Measurements from ENCODE around the gene IL31RA.

IL31RA gene

DNA sequence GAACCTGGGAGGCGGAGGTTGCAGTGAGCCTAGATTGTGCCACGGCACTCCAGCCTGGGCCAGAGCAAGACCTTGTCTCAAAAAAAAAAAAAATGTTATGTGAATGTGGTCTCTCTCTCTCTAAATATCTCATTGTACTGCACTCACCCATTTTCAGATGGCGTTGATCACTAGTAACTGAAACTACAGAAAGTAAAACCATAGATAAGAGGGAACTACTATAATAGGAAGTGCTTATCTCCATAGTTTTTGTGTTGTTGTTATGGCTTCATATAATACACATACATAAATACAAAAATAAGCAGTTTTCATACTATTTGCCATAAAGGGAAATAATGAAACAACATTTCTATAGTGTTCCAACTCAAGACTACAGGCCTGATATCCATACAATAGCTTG, 9.1 kb downstream of the IL31RA start:
- no peak for DNase-seq (ENCODE audit: low spot score)

DNA sequence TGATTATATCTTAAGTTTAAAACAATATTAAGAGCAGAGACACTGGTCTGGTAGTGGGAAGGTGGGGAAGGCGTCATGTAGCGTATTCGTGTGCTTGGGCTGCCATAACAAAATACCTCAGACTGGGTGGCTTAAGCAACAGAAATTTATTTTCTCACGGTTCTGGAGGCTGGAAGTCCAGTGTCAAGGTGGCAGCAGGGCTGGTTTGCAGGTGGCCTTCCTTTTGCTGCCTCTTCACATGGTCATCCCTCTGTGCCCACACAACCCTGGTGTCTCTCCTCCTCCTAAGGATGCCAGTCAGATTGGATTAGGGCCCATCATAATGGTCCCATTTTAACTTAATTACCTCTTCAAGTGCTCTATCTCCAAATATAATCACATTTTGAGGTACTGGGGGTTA, 9.6 kb downstream of the IL31RA start:
- no peak for DNase-seq (ENCODE audit: low spot score)

DNA sequence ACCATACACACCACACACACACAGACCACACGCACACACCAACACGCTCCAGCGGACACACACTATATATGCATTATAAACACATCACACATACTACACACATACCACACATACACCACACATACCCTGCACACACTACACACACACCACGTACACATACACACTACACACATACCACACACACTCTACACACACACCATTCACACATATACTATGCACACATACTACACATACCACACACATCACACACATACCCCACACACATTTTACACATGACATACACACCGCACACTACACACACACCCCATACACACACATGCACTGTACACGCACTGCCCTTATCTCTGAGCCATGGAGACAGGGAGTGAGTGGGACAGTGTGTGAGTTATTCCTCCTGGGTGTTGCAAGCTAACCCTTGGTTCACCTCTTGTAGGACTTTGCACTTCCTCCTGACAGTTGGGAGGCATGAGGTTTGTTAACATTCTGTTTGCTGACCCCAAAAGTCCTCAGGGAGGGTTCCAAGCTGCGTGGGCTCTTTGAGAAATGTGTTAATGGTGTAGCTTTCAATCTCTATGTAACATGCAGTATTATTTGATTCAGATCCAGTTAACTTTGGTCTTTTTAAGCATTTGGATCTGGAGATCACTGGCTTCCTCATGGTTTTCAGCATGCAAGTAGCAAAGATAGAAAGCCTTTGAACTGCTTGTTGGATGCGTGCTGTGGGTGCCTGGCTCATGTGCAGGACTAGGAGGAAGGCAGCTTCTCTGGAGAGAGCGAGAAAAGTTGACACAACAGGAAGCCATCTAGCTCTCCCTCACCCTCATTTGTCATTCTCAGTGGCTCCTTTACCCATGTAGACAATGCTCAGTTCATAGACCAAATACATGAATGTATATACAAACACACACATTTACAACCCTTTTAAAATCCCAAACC, 13.7 kb downstream of the IL31RA start:
- DNase-seq (ENCODE audit: low spot score): no peak

DNA sequence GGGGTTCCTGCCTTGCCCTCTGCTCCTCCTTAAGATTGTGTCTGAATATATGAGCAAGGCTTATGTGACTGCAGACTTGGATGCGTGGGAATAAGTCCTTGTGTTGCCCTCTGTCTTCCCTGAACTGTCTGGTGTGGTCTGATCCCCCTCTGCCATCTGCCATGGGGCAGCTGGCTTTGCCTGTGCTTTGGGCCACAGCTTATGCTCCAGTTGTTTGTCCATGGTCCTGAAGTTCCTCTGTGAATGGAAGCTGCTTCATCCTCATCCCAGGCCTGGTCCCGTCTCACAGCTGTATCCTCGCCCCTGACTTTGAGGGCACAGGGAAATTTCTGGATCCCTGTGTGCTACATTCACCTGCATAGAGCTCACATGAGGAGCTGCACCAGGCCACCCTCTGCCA, 14.7 kb downstream of the IL31RA start:
- no peak for DNase-seq (ENCODE audit: low spot score)

DNA sequence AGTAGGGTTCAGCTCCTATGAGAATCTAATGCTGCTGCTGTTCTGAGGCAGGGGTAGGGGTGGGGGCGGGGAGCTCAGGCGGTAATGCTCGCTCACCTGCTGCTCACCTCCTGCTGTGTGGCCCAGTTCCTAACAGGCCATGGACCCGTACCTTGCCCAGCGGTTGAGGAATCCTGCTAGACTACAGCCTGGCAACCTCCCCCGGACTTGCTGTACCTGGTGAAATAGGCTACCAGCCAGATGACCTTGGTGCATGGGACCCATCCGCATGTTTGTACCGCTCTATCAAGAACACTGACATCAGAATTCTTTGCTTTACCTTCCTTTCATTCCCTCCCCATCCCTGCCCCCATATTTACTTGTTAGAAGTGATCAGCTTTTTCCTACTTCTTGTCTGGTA, 15.3 kb downstream of the IL31RA start:
- DNase-seq (ENCODE audit: low spot score): no peak

DNA sequence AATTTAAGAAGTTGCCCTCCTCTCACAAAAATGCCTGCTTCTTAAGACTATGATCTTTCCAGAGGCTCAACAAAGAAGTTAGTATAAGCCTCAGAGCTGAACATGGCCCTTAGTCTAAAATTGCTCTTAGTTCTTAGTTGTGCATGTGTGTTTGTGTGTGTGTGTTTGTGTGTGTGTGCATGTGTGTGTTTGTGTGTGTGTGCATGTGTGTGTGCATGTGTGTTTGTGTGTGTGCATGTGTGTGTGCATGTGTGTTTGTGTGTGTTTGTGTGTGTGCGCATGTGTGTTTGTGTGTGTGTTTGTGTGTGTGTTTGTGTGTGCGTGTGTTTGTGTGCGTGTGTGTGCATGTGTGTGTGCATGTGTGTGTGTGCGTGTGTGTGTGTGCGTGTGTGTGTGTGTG, 15.8 kb downstream of the IL31RA start:
- DNase-seq (ENCODE audit: low spot score): no peak

DNA sequence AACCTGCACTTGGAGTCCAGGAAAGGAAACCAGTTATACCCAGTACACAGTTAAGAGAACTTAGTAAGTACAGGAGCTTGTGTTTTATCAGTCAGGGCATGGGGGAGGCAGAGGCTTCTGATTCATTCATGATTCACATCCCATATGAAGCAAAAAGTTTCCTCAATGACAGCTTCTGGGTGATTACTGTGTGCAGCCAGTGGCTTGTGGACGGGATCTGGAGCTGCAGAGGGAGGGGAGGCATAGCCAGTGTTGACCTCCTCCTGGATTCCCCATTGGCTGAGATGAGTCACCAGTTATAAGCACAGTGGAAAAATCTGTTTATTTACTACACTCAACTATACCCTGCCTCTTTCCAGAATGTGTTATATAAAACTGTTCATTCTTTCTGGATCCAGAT, 17.7 kb downstream of the IL31RA start:
- no peak for DNase-seq (ENCODE audit: low spot score)

DNA sequence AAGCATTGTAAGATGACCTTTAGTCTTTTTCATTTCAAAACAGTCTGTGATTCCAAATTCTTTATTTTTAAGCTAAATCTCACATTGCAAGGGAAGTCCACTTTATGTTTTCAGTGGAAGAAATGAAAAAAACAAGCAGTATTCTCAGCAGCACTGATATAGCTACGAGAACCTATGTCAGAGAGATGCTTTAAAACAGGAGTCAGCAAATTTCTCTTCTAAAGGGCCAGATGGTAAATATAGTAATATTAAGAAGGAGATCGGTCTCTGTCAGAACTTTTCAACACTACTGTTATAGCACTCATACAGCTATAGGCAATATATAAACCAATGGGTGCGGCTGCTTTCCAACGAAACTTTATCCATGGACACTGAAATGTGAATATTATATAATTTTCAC, 18.7 kb downstream of the IL31RA start:
- no peak for DNase-seq (ENCODE audit: low spot score)

DNA sequence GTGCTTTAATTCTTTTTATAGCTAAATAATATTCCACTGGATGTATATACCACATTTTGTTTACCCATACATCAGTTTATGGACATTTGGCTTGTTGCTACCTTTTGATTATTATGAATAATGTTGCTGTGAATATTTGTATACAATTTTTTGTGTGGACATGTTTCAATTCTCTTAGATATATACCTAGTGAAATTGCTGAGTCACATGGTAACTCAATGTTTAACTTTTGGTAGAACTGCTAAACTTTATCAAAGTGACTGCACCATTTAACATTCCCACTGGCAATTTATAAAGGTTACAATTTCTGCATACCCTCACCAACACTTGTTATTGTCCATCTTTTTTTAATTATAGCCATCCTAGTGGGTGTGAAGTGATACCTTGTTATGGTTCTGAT, 22.1 kb downstream of the IL31RA start:
- DNase-seq (ENCODE audit: low spot score): no peak

DNA sequence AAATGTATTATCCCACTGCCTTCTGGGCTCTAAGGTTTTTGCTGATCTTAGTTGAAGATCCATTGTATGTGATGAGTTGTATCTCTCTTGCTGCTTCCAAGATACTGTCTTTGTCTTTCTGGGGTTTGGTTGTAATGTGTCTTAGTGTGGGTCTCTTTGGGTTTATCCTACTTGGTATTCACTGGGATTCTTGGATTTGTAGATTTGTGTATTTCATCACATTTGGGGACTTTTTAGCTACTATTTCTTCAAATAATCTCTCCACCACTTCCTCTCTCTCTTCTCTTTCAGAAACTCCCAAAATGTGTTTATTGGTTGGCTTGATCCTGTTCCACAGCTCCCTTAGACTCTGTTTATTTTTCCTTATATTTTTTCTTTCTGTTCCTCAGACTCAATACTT, 26.5 kb downstream of the IL31RA start:
- no peak for DNase-seq (ENCODE audit: low spot score)

DNA sequence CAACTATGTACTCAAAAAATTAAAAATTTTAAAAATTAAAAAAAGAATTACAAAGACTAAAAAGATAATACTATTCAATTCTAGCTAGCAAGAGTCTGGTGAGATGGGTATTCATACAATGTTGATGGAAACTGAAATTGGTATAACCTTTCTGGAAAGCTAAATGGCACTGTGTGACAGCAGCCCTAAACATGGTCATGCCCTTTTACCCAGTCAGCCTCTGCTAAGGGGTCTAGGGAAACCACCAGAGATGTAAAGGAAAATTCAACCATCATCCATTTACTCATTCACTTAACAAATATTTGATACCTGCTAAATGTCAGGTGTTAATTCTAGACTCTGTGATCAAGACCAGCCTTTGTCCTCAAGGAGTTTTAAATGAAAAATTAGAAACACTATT, 29.3 kb downstream of the IL31RA start:
- no peak for DNase-seq (ENCODE audit: low spot score)

DNA sequence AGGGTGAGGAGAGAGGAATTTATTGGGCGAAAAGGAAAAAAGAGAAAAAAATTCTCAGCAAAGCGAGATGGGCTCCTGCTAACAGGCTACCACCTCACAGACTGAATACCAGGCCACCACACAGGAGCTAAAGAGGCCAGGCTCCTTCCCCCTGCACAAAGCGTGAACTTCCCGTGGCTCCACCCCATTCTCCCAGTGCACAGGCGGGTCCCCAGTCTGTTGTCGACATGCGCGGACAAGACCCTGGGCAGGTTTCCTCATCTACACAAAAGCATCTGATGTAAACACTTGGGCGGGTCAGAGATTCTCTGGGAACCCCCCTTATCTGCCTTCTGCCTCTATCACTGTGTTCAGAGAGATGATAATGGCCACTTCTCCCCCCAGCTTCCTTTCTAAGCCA, 34.2 kb downstream of the IL31RA start:
- no peak for DNase-seq (ENCODE audit: low spot score)

DNA sequence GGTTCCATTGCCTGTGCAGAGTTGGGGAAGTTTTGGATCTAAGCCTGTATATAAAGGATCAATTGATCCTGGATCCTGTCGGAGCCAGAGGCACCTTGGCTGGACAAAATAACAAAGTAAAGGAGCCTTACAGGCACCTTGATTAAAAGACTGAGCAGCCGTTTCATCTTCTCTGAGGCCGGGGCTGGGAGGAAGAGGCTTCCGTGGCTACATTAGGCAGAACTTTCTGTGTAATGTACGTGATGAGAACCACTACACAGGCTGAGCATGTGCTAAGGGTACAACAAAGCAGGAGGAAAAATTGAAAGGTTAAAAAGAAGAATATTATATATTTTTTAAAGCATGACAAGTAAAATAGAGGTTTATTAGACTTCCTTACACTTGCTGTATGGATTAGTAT, 37.0 kb downstream of the IL31RA start:
- no peak for DNase-seq (ENCODE audit: low spot score)

DNA sequence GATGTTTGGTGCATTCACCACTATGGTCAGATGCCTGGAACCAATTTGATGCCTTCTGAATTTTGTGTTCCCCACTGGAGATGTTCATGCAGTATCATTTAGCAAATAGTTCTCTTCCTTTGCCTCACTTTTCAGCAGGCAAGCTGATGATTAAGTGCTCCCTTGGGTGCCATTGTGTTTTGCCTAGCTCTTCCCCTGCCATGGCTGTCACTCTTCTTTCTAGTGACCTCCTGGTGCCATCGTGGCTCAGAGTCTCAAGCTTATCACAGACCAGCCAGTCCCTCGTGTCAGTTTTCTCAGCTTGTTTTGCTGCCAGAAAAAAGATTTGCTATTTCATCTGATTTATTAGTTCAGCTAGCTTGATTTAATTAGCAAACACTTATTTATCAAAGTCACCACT, 41.3 kb downstream of the IL31RA start:
- no peak for DNase-seq (ENCODE audit: low spot score)

DNA sequence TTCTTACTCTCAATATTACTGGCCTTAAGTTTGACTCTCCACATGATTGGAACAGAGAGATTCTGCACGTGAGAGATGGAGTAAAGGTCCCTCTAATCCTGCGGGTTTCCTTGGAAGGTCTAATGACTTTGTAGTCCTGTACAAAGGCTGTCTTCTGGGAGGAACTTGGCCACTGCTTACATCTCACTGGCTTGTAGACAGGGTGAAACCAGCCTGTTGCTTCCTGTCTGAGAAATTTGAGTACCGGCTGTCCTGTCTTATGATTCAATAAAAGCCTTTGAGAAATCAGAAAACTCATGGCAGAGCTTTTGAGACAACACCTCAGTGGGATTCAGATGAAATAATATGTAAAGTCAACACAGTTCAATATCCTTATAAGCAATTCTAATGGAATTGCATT, 43.0 kb downstream of the IL31RA start:
- DNase-seq (ENCODE audit: low spot score): no peak

DNA sequence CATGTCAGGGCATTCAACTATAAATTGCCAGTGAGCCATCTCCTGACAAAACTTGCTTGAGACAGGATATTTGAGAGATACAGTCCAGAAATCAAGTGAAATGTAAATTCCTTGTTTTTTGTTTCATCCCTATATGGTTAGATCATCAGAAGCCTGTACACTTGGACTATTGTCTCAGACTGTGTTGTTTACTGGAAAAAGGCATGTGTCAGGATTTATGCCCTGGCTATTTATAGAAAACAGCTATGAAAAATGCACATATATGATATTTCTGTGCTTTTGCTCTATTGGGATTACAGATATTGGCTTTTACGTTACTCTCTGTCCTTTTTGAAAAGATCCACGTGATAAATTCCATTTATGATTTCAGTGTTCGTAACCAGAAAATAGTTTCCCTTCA, 44.2 kb downstream of the IL31RA start:
- DNase-seq (ENCODE audit: low spot score): no peak

DNA sequence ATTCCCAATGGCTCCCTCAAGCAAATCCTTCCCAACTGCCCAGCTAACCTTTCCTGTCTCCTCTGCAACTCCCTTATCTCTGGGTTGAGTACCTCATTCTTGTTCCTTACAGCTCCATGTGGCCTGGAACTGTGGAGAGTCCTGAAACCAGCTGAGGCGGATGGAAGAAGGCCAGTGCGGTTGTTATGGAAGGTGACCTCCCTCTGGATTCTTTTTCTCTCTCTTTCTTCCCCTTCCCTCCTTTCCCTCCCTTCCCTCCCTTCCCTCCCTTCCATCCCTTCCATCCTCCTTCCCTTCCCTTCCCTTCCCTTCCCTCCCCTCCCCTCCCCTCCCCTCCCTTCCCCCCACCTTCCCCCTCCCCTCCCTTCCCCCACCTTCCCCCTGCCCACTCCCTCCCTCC, 45.1 kb downstream of the IL31RA start:
- DNase-seq (ENCODE audit: low spot score): no peak

DNA sequence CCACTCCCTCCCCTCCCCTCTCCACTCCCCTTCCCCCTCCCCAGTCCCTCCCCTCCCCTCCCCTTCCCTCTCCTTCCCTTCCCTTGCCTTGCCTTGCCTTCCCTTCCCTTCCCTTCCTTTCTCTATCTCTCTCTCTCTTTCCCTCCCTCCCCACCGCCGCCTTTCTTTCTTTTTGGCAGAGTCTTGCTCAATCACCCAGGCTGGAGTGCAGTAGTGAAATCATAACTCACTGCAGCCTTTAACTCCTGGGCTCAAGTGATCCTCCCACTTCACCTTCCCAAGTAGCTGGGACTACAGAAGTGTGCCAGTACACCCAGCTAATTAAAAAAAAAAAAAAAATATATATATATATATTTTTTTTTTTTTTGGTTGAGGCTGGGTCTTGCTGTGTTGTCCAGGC, 45.5 kb downstream of the IL31RA start:
- no peak for DNase-seq (ENCODE audit: low spot score)

DNA sequence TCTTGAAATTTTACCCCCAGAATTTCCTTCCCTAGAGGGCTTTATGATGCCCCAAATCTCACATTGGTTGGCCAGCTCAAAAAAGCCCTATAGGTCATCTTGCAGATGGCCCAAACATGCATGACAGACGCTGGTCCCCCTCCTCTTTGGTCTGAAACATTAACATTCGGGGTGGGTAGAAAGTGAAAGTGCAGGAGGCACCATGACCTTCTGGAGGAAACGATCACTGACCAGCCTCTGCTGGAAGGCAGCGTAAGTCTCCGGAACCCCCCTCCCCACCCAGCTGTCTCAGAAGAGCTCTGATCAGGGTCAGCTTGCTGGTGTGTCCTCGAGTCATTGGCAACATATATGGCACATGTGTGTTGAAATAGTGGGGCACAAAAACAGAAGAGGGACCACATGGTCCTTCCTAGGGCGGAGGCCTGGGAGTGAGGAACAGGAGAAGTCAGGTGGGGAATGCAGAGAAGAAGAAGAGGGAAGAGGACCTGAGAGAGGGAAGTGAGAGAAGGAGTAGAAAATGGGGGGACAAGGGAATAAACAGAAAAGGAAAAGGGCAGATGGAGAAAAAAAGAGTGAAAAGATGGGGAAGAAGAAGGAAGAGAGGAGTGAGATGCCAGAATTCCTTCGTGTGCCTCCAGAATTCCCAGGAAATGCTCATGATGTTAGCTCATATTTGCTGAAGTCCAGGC, 46.2 kb downstream of the IL31RA start:
- DNase-seq (ENCODE audit: low spot score): no peak

DNA sequence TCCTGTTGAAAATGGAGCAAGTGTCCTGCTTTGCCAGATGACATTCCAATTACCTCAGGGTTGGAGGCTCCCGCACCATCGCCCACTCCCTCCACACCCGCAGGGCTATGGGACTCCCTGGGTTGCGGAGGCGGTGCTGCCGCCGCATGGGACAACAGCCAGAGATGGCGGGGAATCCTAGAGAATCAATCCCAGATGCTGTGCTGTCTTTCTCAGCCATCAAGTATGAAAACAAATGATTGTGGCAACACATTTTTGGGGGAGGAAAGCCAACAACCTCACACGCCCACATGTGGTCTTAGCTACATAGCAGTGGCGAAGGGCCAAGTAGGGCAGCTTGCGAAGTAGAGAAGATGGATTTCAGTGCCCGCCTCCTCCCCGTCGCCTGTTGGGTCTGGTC, 46.7 kb downstream of the IL31RA start:
- no peak for DNase-seq (ENCODE audit: low spot score)

DNA sequence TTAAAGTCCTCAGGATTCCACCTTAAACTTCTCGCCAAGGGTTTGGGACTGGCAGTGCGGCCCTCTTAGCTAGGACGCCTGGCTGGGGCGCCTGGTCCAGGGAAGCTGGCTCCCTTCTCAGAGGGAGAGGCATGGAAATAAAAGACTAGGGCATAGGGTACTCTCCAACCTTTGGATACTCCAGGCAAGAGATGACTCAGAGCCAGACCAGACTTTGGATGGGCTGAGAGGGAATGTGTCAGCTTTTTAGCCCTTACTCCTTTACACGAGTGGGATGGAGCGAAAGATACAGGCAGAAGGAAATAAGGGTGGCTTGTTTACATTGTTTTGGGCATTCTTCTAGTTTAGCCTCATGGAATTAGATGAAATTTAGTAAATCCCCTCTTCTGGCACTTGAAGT, 48.2 kb downstream of the IL31RA start:
- no peak for DNase-seq (ENCODE audit: low spot score)

DNA sequence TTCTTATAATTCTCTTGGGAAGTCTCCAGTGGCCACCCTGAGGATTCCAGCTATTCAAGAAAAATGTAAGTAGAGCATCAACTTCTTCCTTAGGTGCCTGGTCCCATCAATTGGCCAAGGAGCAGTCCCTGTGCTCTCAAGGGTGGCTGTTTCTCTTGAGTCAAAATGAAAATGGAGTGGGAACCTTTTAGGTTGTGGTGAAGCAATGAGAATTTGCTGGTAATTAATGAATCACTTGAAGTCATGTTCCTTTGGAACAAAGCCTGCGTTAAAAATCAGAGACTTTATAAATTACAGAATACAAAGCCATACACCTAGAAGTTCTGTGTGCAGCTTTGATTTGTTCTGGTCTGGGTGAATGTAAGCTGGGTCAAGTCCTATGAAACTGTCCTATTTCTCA, 48.9 kb downstream of the IL31RA start:
- DNase-seq (ENCODE audit: low spot score): no peak

DNA sequence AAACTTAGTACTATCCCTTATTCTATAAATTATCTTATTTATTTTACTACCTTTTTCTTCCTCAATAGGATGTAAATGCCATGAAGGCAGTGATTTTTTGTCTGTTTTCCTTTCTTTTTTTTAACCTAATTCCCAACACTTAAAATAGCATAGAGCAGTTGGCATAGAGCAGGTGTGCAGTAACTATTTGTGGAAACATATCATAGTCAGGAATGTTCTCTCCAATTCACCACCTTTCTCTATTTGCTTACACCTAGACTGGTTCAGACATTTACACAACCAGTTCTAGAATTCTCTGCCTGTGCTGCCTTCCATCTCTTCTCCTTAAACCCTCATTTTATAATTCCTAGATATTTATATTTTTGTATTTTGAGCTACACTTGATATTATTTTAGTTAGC, 49.6 kb downstream of the IL31RA start:
- DNase-seq (ENCODE audit: low spot score): no peak

DNA sequence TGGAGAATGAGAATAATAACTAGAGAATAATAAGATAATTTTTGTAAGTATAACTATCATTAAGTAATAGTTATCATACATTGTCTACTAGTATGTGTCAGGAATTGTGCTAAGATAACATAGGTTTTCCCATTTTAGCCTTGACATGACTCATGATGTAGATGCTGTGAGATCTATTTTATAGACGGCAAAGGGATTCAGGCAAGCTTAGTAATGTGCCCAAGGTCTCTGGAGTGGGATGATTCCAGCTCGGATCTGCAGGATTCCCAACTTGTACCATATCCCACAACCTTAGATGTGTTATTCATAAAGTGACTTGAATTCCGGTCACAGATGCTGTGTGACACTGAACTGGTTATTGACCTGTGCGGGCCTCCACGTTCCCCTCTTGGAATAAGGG, 51.5 kb downstream of the IL31RA start:
- no peak for DNase-seq (ENCODE audit: low spot score)

Measured in hematopoietic multipotent progenitor cell treated with erythropoietin and hydrocortisone succinate and interleukin-3 and kit ligand, for 15 days (in vitro differentiated cells).